ENCODE data around the gene FNDC3B.
"Not testable (repeated sequence)": the region's sequence is repeated elsewhere in the genome, so short reads cannot be mapped to it uniquely, and the experiment has no call there.

The FNDC3B gene

DNA sequence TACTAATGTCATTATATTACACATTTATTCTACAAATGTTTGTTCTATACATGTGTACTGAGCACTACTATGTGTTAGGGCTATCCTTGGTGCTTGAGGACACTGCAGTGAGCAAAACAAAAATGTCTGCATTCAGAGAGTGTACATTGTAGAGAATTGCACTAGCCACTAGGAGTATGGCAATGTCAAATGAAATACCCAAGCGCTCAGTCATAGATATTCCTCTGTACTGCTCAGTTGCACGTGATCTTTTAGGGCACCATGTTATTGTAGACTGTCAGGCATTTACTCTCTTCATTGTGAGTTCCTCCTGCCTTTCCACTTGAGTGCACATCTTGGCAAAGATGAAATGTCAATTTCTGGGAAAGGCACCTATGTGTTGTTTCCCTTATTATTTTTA, 36.8 kb downstream of the FNDC3B start:
- no peak for DNase-seq

DNA sequence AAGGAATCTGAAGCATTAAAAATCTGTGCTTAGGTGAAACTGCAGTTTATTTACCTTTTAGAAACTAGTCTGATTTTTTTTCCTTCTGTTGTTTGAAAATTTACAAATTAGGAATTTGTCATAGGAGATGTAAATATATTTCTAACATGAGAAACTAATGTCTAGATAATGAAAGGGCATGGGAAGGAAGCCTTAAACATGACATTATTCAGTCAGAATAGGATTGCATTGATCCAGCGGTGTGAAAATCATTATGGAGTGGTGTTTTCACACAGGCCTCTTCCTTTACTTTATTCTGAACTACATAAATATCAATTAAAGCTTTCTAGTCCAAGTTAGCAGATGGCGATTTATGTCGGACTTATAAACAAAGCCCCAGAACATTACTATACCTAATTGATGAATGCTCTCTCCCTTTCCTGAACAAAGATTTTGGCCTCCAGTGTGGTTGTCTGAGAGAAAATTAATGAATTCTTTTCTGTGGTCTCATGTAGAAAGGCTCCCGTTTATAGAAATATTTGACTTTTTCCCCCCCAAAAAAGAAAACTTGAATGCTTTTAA, 37.9 kb downstream of the FNDC3B start:
- DNase-seq: no peak

DNA sequence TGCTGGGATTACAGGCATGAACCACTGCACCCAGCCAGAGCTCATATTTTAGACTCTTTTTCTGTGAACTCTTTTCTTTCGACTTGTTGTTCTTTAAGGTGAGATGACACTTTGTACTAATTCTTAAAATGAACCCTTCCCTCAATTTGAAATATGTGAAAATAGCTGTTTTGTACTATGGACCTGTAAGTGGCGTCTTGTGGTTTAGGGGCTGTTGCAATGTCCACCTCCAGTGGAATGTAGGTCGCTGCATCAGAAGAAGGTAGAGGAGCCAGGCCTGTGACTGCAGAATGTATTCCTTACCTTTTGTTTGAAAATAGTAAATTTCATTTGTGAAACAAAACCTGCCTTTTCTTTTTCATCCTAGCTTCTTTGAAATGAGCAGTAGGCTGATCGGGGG, 38.9 kb downstream of the FNDC3B start:
- DNase-seq: no peak

DNA sequence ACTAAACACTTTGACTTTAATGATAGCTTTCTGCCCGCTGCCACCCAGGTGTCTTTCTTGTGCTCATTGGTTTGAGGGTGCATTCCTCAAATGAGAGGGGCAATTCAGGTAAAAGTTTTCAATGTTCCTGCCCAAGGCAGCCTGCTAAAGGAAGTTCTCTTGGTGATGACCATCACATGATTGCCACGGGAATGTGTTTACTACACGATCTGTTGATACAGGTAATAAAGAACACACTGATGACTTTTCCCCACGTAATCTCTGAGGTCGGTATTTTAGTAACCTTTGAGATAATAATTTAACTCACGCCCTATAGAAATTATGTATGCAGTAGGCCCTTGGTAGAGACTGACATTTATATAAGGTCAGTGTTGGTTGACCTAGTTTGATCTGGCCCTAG, 39.3 kb downstream of the FNDC3B start:
- no peak for DNase-seq

DNA sequence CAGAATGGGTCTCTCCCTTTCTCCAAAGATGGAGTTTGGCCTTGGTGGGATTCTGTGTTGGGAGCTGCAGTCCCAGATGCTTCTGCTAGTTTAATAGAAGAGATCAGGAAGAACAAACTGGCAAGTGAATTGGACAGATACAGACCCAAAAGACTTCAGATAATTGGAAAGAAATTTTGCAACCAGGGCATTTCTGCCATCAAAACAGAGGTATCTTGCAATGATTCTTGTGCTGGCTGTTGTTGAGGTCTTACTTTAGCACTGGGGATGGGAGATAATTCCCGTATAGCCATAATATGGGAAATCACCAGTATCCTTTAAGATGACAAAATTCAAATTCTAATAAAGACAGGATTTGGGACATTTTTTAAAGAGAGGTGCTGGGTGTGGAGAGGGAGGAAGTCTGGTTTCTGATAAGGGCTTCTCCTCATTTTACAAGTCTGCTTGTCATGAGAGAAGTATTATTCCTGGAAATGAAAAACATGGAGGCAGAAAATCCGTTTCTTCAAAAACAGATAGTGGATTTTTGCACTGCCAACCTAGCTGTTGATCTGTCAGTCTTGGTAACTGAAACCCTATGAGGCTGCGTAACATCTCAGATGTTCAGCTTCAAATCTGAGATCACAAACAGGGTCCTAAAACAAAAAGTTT, 40.1 kb downstream of the FNDC3B start:
- no peak for DNase-seq

DNA sequence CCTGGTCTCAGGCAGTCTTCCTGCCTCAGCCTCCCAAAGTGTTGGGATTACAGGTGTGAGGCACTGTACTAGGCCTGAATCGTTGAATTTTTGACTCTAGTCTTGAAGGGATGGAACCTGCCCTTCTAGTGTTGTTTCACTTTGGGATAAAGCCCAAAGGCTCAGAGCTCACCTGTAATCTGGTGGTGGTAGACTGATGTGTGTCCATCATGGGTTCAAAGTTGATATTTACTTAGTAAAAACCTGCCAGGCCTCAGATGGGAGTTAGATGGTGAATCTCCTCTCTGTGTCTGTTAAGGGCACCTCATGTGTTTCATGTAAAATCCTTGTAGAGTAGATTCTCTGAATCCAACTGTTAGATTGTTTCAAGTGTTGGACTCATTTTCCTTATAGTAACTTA, 41.1 kb downstream of the FNDC3B start:
- DNase-seq: no peak

DNA sequence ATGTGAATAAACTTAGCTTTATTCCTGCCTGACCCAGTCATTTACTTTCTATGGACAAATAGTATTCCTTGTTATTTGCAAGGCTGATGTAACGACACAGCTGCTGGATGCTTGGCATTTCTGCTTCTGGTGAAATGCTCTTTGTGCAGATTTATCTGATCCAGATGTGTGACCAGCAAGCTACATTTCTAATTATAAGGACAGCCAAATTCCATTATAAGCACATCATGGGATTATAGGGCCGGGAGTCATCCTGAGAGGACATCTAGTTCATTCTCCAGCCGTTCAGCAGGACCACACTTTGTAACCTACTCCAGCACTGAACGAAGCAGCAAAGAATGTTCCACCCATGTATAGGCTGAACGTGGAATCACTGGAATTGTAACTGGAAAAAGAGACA, 42.9 kb downstream of the FNDC3B start:
- DNase-seq: no peak

DNA sequence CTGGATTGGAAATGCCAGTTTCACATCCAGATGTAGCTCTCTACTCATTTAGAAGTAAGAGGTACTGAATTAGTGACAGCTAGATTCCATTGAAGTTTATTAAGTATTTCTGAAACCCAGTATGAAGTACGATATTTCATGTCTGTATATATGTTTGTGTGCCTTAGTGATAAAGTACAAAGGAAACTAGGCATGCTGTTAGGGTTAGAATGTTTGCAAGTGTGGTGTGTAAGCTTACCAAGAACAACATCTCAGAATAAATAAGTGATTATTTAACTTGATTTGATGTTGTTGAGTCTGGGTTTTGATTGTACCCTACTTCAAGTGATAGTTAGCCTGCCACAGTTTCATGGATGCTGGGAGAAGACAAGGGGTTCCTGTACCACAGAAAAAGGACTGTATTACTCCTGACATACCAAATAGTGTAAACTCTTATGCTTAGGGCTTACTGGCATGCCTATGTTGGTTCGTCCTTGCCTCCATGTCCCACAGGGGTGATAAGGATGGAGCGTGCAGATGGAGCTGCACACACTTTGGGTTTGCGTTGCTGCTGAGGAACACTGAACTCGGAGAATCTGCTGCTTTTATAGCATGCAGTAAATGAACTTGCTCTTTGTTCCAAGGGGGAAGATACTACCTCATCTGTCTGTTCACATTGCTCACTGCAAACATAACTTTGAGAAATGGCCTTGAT, 43.6 kb downstream of the FNDC3B start:
- DNase-seq: no peak

DNA sequence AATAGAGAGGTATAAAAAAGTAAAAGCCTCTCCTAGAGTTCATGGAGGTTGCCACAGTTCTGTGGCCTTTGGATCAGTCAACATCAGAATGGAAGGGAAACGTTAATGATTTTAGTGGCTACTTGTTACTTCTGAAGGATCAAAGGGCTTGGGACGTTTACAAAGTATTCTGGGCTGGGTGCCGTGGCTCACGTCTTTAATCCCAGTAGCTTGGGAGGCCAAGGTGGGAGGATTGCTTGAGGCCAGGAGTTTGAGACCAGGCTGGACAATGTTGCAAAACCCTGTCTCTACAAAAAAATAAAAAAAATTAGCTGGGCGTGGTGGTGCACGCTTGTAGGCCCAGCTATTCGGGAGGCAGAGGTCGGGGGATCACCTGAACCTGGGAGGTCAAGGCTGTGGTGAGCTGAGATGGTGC, 44.6 kb downstream of the FNDC3B start:
- DNase-seq: no peak

DNA sequence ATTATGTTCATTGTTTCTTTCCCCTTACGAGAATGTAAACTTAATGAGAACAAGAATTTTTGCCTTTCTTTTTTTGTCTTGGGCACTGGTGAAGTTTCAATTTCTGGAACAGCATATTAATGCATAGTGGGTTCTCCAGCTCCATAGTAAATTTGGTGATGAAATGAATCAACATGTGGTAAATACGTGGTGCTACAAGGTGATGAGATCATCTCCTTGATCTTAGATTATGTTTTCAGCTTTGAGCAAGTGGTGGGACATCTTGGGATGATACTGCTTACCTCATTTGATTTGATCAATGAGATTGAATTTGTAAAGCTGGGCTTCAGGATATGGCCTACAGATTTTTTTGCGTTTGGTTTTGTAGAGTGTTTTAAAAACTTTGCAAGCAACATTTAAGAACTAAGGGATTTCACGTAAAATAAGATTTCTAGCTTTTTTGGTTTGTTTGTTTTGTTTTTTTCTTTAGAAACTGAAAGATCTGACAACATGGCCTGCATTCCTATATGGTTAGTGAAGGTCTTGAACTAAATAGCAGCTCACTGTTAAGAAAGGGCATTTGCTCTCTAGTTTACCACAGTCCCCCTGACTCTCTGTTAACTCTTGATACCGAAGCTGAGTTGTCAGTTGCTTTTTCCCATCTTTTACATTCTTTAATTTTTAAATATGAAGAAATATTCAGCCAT, 45.6 kb downstream of the FNDC3B start:
- no peak for DNase-seq

DNA sequence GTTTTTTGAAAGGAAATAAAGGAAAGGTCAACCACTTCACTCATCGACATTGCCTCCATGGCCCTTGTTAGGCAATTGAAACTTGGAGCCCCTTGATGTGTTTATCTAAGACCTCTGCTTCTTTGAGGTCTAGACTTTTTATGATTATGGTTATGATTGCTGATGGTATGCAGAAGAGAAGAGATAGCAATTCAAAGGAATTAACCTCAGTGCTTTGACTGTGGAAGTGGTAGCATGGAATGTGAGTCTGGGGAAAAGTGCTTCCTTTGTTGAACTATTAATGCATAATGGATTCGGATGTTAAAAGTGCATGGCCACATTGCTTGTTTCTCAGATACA, 46.1 kb downstream of the FNDC3B start:
- DNase-seq: no peak

DNA sequence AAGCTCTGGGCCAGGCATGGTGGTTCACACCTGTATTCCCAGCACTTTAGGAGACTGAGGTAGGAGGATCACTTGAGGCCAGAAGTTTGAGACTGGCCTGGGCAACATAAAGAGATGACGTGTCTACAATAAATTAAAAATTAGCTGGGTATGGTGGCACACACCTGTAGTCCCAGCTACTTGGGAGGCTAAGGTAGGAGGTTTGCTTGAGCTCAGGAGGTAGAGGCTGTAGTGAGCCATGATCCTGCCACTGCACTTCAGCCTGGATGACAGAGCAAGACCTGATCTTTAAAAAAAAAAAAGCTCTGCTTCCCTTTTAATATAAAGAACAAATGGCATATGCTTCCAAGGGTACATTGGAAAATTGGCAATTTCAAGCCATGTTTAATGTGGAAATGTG, 46.7 kb downstream of the FNDC3B start:
- DNase-seq: no peak

DNA sequence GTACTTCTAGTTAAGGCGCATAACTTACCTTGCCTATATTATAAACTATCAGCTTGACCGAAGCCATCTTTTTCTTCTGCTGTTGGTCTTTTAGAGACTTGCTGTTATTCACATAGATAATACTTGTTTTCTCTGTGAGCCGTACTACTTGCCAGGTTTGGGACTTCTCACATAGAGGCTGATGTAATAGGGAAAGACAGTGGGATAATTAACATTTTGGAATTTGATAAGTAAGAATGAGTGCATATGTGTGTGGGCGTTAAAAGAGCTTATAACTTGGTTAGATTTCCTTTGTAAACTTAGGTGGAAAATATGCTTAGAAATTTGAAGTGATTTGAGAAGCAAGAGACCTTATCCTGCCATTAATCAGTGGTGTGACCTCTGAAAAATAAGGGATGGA, 47.8 kb downstream of the FNDC3B start:
- DNase-seq: no peak

DNA sequence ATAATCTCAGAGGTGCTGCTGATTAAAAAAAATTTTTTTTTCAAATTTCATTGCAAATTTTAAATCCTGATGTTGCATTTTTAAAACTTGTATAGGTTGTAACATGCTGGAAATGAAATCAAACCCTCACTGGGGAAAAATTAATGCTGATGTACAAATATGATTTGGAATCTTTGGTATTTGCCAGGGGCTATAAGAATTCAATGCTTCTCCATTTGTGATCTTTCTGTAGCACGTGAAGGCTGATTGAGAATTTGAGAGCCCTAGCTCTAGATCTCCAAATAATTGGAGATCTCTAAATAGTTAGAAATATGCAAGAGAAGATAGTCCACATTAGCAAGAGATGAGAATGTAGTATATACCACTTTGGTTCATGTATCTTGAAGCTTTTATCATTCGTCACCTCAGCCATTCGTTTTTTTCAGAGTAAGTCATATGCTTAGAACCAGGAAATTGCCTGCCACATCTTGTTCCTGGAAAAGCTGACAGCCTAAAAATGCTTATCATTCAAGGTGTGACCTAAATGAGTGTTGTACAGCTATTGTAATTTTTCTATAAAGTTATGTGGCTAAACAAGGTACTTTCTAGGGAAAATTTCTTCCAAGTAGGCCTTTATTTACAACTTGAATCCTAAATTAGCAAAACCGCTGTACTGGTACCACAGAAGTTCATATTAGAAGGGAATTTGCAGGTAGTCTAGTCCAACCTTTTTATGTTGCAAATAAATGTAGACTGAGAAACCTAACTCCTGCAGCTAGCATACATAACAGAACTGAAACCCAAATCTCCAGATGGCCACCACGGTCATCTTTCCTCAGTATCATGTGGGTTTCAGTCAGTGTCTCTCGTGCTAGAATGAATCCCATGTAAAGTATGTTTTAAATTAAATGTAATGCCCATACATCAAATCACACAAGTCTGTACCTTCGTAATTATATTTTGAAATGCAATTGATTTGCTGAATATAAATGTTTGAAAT, 48.5 kb downstream of the FNDC3B start:
- DNase-seq: peak; percentile 55

DNA sequence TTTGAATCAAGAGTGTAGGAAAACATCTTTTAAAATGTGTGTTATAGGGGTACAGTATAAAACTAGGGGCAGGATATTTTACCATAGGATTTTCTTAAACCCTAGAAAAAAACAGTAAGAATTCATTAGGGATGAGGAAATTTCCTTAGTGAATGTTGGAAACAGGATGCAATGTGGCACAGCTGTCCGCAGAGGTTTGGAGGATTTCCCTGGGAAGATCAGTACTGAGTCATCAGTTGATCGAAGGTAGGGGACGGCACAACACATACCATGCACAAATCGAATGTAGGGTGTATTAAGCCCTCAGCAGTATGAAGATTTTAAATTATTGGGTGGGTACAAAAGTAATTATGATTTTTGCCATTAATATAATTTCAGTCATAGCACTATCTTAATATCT, 49.9 kb downstream of the FNDC3B start:
- DNase-seq: no peak

DNA sequence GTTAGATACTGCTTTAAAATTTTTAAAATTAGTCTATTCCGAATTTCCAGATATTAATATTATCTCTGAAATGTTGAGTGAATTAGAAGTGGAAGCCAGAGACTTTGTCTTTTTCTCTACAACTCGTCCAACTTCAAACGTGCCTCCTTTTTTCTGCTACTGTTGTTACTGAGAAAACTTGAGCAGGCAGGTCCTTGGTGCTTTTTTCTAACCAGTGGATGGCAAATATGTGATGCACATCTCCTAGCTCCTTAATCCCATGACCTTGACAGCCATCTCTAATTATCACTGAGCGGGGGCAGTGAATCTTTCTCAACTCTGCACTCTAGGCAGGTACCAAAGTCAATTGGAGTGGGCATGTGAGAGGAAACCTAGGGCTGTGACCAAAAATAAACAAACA, 50.7 kb downstream of the FNDC3B start:
- no peak for DNase-seq

DNA sequence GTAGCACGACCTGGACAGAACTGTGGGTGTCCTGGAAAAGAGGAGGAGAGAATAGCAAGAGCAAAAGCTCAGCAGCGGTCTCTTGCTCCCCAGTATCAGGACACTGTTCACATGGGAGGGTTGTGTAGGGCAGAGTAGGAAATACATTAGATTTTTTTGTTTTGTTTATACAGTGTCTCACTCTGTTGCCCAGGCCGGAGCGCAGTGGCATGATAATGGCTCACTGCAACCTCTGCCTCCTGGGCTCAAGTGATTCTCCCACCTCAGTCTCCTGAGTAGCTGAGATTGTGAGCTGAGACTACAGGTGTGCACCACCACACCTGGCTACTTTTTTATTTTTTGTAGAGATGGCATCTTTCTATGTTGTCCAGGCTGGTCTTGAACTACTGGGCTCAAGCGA, 53.3 kb downstream of the FNDC3B start:
- no peak for DNase-seq

DNA sequence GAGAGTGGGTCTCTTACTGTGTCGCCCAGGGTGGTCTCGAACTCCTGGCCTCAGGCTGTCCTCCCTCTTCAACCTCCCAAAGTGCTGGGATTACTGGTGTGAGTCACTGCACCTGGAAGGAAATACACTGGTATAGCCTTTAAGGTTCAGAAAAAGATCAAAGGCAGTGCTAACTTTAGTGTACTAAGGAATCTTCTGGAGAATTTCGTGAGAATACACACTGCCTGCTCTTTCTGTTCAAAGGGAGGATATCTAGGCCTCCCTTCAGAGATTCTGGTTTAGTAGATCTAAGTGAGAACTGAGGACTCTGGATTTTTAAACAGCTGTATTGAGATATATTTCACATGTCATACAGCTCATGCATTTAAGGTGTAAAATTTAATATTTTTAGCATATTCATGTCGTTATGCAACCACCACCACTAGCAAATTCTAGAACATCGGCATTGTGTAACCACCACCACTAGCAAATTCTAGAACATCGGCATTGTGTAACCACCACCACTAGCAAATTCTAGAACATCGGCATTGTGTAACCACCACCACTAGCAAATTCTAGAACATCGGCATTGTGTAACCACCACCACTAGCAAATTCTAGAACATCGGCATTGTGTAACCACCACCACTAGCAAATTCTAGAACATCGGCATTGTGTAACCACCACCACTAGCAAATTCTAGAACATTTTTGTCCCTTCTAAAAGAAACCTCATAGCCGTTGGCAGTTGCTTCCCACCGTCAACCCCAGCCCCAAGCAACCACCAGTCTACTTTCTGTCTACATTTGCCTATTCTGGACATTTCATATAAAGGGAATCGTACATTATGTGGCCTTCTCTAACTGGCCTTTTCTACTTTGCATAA, 54.4 kb downstream of the FNDC3B start:
- not testable (repeated sequence) for DNase-seq

DNA sequence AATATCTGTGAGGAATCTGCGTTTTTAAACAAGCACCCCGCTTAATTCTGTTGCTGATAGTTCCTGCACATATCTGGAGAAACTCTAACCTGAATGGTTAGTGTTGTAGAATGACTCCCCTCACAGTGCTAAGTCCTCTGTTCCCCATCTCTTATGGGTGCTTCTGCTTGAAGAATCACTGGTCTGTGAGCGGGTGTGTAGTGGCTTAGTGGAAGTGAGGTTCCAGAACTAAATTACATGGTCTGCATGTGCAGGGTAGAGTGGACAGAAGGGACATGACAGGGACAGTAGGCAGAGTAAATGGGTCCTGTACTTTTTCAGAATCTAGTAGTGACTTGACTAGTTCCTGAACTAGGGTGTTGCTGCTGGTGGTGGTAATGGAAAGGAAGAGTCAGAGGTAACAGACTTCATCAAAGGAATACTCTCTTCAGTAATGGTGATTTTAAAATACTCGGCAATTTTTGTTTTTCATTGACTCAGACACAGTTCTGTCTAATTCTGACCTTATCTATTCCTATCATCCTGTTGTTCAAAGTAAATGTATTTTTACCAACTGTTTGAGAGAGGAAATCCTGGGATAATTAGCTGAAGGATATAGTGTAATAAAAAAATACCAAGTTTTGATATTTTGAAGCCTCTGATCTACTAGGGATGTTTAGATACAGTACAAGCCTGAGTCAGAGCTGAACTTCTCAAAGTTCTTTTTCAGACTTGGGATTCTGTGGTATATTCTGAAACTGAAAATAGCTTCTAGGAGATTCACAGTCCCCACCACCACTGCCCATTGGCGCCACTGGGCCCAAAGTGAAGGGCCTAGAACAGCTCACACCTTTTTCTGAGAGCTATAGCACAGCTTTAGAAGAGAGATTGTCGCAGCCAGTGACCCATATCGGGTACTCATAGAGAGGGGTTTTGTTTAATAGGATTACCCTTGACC, 55.5 kb downstream of the FNDC3B start:
- DNase-seq: no peak

DNA sequence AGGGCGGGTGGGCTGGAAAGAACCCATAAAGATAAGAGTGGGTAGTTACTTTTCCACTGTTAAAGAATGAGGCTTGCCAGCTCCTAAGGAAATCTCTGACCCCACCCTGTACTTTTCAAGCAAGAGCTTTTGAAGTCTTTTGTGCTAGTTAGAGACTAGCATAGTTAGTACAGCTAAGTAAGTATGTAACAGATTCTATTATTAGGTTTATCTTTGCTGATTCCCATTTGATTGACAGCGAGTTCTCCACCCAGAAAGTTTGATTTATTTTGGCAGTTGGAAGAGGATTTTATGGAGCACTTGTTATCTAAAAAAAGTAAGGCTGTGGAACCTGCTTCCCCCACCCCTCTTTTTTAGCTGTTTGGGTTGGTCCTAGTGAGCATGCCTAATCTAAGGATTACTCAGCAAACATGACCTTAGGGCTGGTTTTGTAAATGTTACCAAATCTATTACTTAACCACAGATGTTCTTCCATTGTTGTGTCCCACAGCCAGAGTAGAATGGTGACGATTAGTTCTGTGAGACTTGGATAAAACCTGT, 57.6 kb downstream of the FNDC3B start:
- peak; percentile 72 for DNase-seq

All from hematopoietic multipotent progenitor cell treated with erythropoietin and hydrocortisone succinate and interleukin-3 and kit ligand, for 6 days (in vitro differentiated cells).